Measurements from ENCODE around the gene MARCKSL1.
A peak's percentile ranks its signal among the peaks of the same experiment; 100 is the strongest.
"Not testable (repeated sequence)": the region's sequence is repeated elsewhere in the genome, so short reads cannot be mapped to it uniquely, and the experiment has no call there.

The MARCKSL1 gene

GRCh38 chr1:32335790-32336590, at the start of gene MARCKSL1:
TSS of gene MARCKSL1 (minus strand) at chr1:32336233. CDS start at chr1:32336033, 200 bp downstream.
- DNase-seq = peak; percentile 31

- DNase-seq = no peak
Observed at GRCh38 chr1:32380057-32380456, 44.0 kb upstream of the MARCKSL1 start.

GRCh38 chr1:32377541-32378220, 41.6 kb upstream of the MARCKSL1 start:
- DNase-seq = no peak

GRCh38 chr1:32376199-32376598, 40.2 kb upstream of the MARCKSL1 start:
- DNase-seq = no peak

GRCh38 chr1:32373996-32374592, 38.1 kb upstream of the MARCKSL1 start:
- no peak for DNase-seq

- no peak for DNase-seq
Observed at GRCh38 chr1:32372149-32372756, 36.2 kb upstream of the MARCKSL1 start.

- no peak for DNase-seq
Observed at GRCh38 chr1:32367912-32368635, 32.0 kb upstream of the MARCKSL1 start.

GRCh38 chr1:32365445-32365844, 29.4 kb upstream of the MARCKSL1 start:
- DNase-seq = no peak

- no peak for DNase-seq
Observed at GRCh38 chr1:32364836-32365235, 28.8 kb upstream of the MARCKSL1 start.

- no peak for DNase-seq
Observed at GRCh38 chr1:32363713-32364112, 27.7 kb upstream of the MARCKSL1 start.

GRCh38 chr1:32362474-32363313, 26.7 kb upstream of the MARCKSL1 start, which contains the start of the genes FAM229A and TSSK3:
TSS of gene FAM229A (minus strand) at chr1:32362485. CDS start at chr1:32362091, 394 bp downstream.
TSS of gene TSSK3 (plus strand) at chr1:32362539. CDS start at chr1:32362702, 163 bp downstream.
- no peak for DNase-seq

GRCh38 chr1:32361674-32362473, 25.8 kb upstream of the MARCKSL1 start:
- no peak for DNase-seq

GRCh38 chr1:32361308-32361673, 25.3 kb upstream of the MARCKSL1 start:
- DNase-seq = no peak

GRCh38 chr1:32358435-32358834, 22.4 kb upstream of the MARCKSL1 start:
- no peak for DNase-seq

GRCh38 chr1:32357614-32358013, 21.6 kb upstream of the MARCKSL1 start:
- no peak for DNase-seq

- no peak for DNase-seq
Observed at GRCh38 chr1:32356478-32356877, 20.4 kb upstream of the MARCKSL1 start.

GRCh38 chr1:32355778-32356177, 19.7 kb upstream of the MARCKSL1 start:
- DNase-seq = not testable (repeated sequence)

- no peak for DNase-seq
Observed at GRCh38 chr1:32353886-32354570, 18.0 kb upstream of the MARCKSL1 start.

GRCh38 chr1:32353431-32353830, 17.4 kb upstream of the MARCKSL1 start:
- DNase-seq = no peak

GRCh38 chr1:32352831-32353383, 16.9 kb upstream of the MARCKSL1 start:
- DNase-seq = no peak

Measured in NCI-H2081 treated with DMSO at 0.1 percent for 48 hours (cell line).